Measurements from ENCODE around the gene LIMK1.

GRCh38 chr7:74095135-74095534 is 11.5 kb downstream of the LIMK1 start:
- TF ChIP-seq CTCF (IDR thresholded peaks at IDR 0.05 in 2 of 3, conservative IDR thresholded peaks at IDR 0.05 in 1 of 3; ENCODE audit: borderline replicate concordance in 1 of 3, insufficient read depth in 1 of 3, low read depth in 2 of 3, low read length in 2 of 3) (no peak), SP1 (IDR thresholded peaks at IDR 0.05; ENCODE audit: low read depth) (no peak), FOSL1 (IDR thresholded peaks at IDR 0.05; ENCODE audit: low read depth) (no peak), EZH2 (IDR thresholded peaks at IDR 0.05) (no peak), REST (IDR thresholded peaks at IDR 0.05; ENCODE audit: low read depth) (no peak), RAD21 (IDR thresholded peaks at IDR 0.05; ENCODE audit: low read depth) (no peak), POLR2AphosphoS5 (IDR thresholded peaks at IDR 0.05; ENCODE audit: low read depth, low read length) (no peak), JUND (IDR thresholded peaks at IDR 0.05) (no peak), TCF7L2 (IDR thresholded peaks at IDR 0.05; ENCODE audit: borderline replicate concordance, extremely low read depth, insufficient read depth, insufficient read length) (no peak), ATF3 (IDR thresholded peaks at IDR 0.05) (no peak), ZFX (IDR thresholded peaks at IDR 0.05) (no peak), POLR2A (IDR thresholded peaks at IDR 0.05; ENCODE audit: borderline replicate concordance, extremely low read depth, insufficient read depth, insufficient read length) (no peak), EZH2phosphoT487 (IDR thresholded peaks at IDR 0.05; ENCODE audit: borderline replicate concordance) (no peak), ZNF274 (IDR thresholded peaks at IDR 0.05; ENCODE audit: low read depth, low read length) (no peak)

Measured in HCT116 (cell line).